Stomach (tissue), 9 donors: ENCODE results near the gene LNPK. TPM values are rescaled to one million over a fixed set of nuclear protein-coding genes. Genes with fewer than 3 reads are reported as not detected.
"Not testable (repeated sequence)": the region's sequence is repeated elsewhere in the genome, so short reads cannot be mapped to it uniquely, and the experiment has no call there.

ENCODE experiments used
- DNase-seq, 2 donors: peaks; one replicate each; pipeline versions ENCODE4 v3.0.0 to v3.0.0-alpha.2; 2013 to 2019
- H3K27ac ChIP-seq, 5 donors: fragments of 200-600 bp in 4 of 5; sonication (generic) in 4 of 5; one replicate each; pipeline ENCODE4 v1.5.1; 2013 to 2019; ENCODE audit warnings: mild to moderate bottlenecking in 1 of 5, moderate library complexity in 1 of 5
- H3K27me3 ChIP-seq, 3 donors: fragments of 200-600 bp; sonication (generic); one replicate each; pipeline ENCODE4 v1.5.1; 2017 to 2019; ENCODE audit warnings: mixed run types in 1 of 3
- H3K36me3 ChIP-seq, 4 donors: fragments of 200-600 bp; sonication (generic); 1 replicate in 3 of 4; 2 replicates in 1 of 4; pipeline ENCODE4 v1.5.1; 2016 to 2019
- H3K4me1 ChIP-seq, 4 donors: fragments of 200-600 bp; sonication (generic); one replicate each; pipeline ENCODE4 v1.5.1; 2016 to 2019
- H3K4me3 ChIP-seq, 4 donors: fragments of 200-600 bp; sonication (generic) in 3 of 4; one replicate each; pipeline ENCODE4 v1.5.1; 2016 to 2019; ENCODE audit warnings: mild to moderate bottlenecking in 1 of 4
- H3K9me3 ChIP-seq, 4 donors: fragments of 200-600 bp; sonication (generic); one replicate each; pipeline ENCODE4 v1.5.1; 2016 to 2019
- CTCF ChIP-seq, 7 experiments: fragments of 450-650 bp in 4 of 7; fragments of 200-600 bp in 3 of 7; sonication (generic) in 3 of 7; IDR thresholded peaks; one replicate each; pipeline ENCODE4 v1.5.1; 2016 to 2019; ENCODE audit warnings: antibody characterized with exemption in 7 of 7, control low read depth in 2 of 7, mild to moderate bottlenecking in 1 of 7
- EP300 ChIP-seq: sonication (generic); formaldehyde crosslinking; IDR thresholded peaks from one replicate; pipeline ENCODE4 v1.6.1; 2017; ENCODE audit warnings: antibody characterized with exemption
- POLR2A ChIP-seq, 4 donors: fragments of 450-650 bp; IDR thresholded peaks; one replicate each; pipeline ENCODE4 v1.6.1; 2016; ENCODE audit warnings: antibody characterized with exemption in 4 of 4, control low read depth in 2 of 4, mild to moderate bottlenecking in 1 of 4, moderate library complexity in 1 of 4
- POLR2AphosphoS5 ChIP-seq, 3 donors: sonication (generic); formaldehyde crosslinking; IDR thresholded peaks; one replicate each; pipeline ENCODE4 v1.6.1; 2016; ENCODE audit warnings: antibody characterized with exemption in 3 of 3
- WGBS, 5 donors: extraction: QIAGEN DNeasy Blood & Tissue Kit in 3 of 5; methylation state at CpG; one replicate each; pipeline versions ENCODE4 v1.1.5 to v1.1.7; 2013 to 2018; 5-methylcytosine and 5-hydroxymethylcytosine counted together
- intact Hi-C: fragments of 100-400 bp; cut with DNase I; formaldehyde crosslinking; loops from one replicate; pipeline ENCODE4 v1.15.1; 2023; ENCODE audit warnings: low total_unique reads
- polyA plus RNA-seq, 3 donors: library from polyadenylated mRNA; stranded (reverse); fragments of 200-250 nt; gene quantifications; one replicate each; pipeline ENCODE4 v1.2.3, GENCODE V29; 2013
- total RNA-seq, 5 donors: library from RNA; depleted of rRNA; stranded (reverse); fragments of >200 nt; gene quantifications; one replicate each; pipeline versions ENCODE4 v1.1.0 to v1.2.3, GENCODE V29; 2014 to 2016
- donor health status: healthy with polysubstance abuse.
- donor health status: Bipolar disorder and iron deficiency.
- donor health status: healthy.

Gene LNPK
- total and polyA plus RNA-seq, 8 donors: 1.8 to 29.0 (median 8.0) TPM

- no peak for TF ChIP-seq POLR2A (IDR thresholded peaks at IDR 0.05)
- TF ChIP-seq POLR2AphosphoS5 (IDR thresholded peaks at IDR 0.05): no peak
- no peak for TF ChIP-seq CTCF (IDR thresholded peaks at IDR 0.05)
- no peak for TF ChIP-seq EP300
- Histone ChIP-seq H3K36me3 (no peaks in the 10 kb centered on the region), H3K9me3 (no peaks in the 10 kb centered on the region), H3K27ac (no peak overlapping the region), H3K4me3 (no peak overlapping the region), H3K4me1 (no peaks in the 10 kb centered on the region), H3K27me3 (no peaks in the 10 kb centered on the region)
- 34 to 56% (median 47%) methylated on average over 4 of the region's 4 CpGs for WGBS, 5 donors
- no peak for DNase-seq
- intact Hi-C loops: no loop called here
These were observed 98.0 kb downstream of the LNPK start for GRCh38 chr2:175904035-175904434.

- intact Hi-C loops: no loop called here
- TF ChIP-seq EP300 (no peak), CTCF (IDR thresholded peaks at IDR 0.05) (no peak), POLR2AphosphoS5 (IDR thresholded peaks at IDR 0.05) (no peak), POLR2A (IDR thresholded peaks at IDR 0.05) (no peak)
- Histone ChIP-seq H3K9me3 (no peaks in the 10 kb centered on the region), H3K4me3 (no peak overlapping the region), H3K4me1 (no peaks in the 10 kb centered on the region), H3K27ac (no peak overlapping the region), H3K36me3 (no peaks in the 10 kb centered on the region), H3K27me3 (no peaks in the 10 kb centered on the region)
- no peak for DNase-seq
- WGBS, 5 donors: 70 to 86% (median 79%) methylated on average over 1 of the region's 1 CpG
These were observed 98.6 kb downstream of the LNPK start for GRCh38 chr2:175903384-175903936.

- H3K27me3 ChIP-seq, H3K9me3 ChIP-seq, DNase-seq, H3K36me3 ChIP-seq, H3K4me3 ChIP-seq, intact Hi-C loops, H3K4me1 ChIP-seq, H3K27ac ChIP-seq: not testable (repeated sequence)
- 91 to 100% (median 100%) methylated on average over 1 of the region's 1 CpG for WGBS, 5 donors
These were observed 106.1 kb downstream of the LNPK start for GRCh38 chr2:175895957-175896356.

- TF ChIP-seq POLR2A (IDR thresholded peaks at IDR 0.05): no peak
- TF ChIP-seq POLR2AphosphoS5 (IDR thresholded peaks at IDR 0.05): no peak
- WGBS, 5 donors: 67 to 84% (median 77%) methylated on average over 2 of the region's 2 CpGs
- intact Hi-C loops: no loop called here
These were observed 110.0 kb downstream of the LNPK start for GRCh38 chr2:175892046-175892445.

GRCh38 chr2:175890636-175891242 is 111.3 kb downstream of the LNPK start:
- Histone ChIP-seq H3K9me3 (no peaks in the 10 kb centered on the region), H3K27me3 (no peaks in the 10 kb centered on the region), H3K4me3 (no peak overlapping the region), H3K36me3 (no peaks in the 10 kb centered on the region), H3K27ac (no peak overlapping the region), H3K4me1 (no peaks in the 10 kb centered on the region)
- WGBS, 5 donors: 80 to 86% (median 83%) methylated on average over 9 of the region's 9 CpGs
- no peak for DNase-seq
- no peak for TF ChIP-seq POLR2AphosphoS5 (IDR thresholded peaks at IDR 0.05)
- no peak for TF ChIP-seq CTCF (IDR thresholded peaks at IDR 0.05)
- no peak for TF ChIP-seq EP300
- intact Hi-C loops: no loop called here

More at GRCh38 chr2:175892046-175892445, 110.0 kb downstream of the LNPK start:
- H3K27me3 ChIP-seq: no peaks in the 10 kb centered on the region
- no peak overlapping the region for H3K4me3 ChIP-seq
- H3K27ac ChIP-seq: no peak overlapping the region
- no peaks in the 10 kb centered on the region for H3K4me1 ChIP-seq
- DNase-seq: no peak
- H3K9me3 ChIP-seq: no peaks in the 10 kb centered on the region
- no peaks in the 10 kb centered on the region for H3K36me3 ChIP-seq
